BJ (cell line): ENCODE data around the gene LRRC2. TPM values are rescaled to one million over a fixed set of nuclear protein-coding genes. Genes with fewer than 3 reads are reported as not detected.
"Not testable (repeated sequence)": the region's sequence is repeated elsewhere in the genome, so short reads cannot be mapped to it uniquely, and the experiment has no call there.

Experiments used
- CTCF ChIA-PET: fragments of 350-600 bp; formaldehyde crosslinking; extraction: SDS; loops from one replicate; lab custom pipeline; 2021; ENCODE audit warnings: antibody characterized with exemption, inconsistent platforms; lab: Yijun Ruan, JAX
- POLR2A ChIA-PET: fragments of 300-600 bp; sonication (Branson Sonifier 250); formaldehyde crosslinking; extraction: SDS; loops from one replicate; lab custom pipeline; 2021; ENCODE audit warnings: antibody characterized with exemption; lab: Charles Lee
- DNase-seq: peaks from one replicate; pipeline ENCODE4 v3.0.0-alpha.2; 2011; ENCODE audit warnings: low read depth
- H3K27me3 ChIP-seq: 2 replicates; pipeline ENCODE4 v1.6.0; 2011; ENCODE audit warnings: low read length; ENCODE audit not compliant: control insufficient read depth, insufficient read depth
- H3K36me3 ChIP-seq: 2 replicates; pipeline ENCODE4 v1.5.1; 2011; ENCODE audit warnings: low read length; ENCODE audit not compliant: control insufficient read depth, insufficient read depth
- H3K4me3 ChIP-seq: 2 replicates; pipeline ENCODE4 v1.5.1; 2011; ENCODE audit warnings: low read depth, mild to moderate bottlenecking, control low read depth, low read length
- polyA plus RNA-seq: library from polyadenylated mRNA; depleted of rRNA; stranded (reverse); fragments of >200 nt; gene quantifications from 2 replicates; pipeline ENCODE4 v1.2.3, GENCODE V29; 2011
- TF ChIP-seq, protein P1 (sequence below): IDR thresholded peaks from 2 replicates; pipeline ENCODE4 v1.5.1; 2011; ENCODE audit warnings: low read depth, mild to moderate bottlenecking, control low read depth, inconsistent platforms, low read length, moderate library complexity; ENCODE audit not compliant: insufficient read depth

The LRRC2 gene
- polyA plus RNA-seq, 1 experiment, result 0.55 TPM

DNA sequence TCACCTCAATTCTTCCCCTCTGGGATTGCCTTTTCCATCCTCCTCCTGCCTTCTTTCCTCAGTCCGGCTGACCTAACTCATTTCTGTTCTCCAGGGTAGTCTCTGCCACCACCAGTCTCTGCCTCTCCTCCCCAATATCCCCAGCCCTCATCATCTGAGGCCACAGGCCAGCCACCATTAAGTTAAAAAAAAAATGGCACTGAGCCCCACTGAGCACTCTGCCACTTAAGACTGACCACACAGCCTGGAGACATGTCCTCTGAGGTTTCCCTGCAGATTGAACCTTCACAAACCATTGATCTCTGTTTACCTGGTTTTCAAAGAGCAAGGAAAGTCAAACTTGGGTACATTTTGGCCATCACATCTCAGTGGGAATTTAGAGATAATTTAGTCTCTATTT, 13.6 kb downstream of the LRRC2 start:
- Histone ChIP-seq H3K4me3 (no peak overlapping the region), H3K36me3 (no peaks in the 10 kb centered on the region), H3K27me3 (no peaks in the 10 kb centered on the region)
- TF ChIP-seq, protein P1, sequence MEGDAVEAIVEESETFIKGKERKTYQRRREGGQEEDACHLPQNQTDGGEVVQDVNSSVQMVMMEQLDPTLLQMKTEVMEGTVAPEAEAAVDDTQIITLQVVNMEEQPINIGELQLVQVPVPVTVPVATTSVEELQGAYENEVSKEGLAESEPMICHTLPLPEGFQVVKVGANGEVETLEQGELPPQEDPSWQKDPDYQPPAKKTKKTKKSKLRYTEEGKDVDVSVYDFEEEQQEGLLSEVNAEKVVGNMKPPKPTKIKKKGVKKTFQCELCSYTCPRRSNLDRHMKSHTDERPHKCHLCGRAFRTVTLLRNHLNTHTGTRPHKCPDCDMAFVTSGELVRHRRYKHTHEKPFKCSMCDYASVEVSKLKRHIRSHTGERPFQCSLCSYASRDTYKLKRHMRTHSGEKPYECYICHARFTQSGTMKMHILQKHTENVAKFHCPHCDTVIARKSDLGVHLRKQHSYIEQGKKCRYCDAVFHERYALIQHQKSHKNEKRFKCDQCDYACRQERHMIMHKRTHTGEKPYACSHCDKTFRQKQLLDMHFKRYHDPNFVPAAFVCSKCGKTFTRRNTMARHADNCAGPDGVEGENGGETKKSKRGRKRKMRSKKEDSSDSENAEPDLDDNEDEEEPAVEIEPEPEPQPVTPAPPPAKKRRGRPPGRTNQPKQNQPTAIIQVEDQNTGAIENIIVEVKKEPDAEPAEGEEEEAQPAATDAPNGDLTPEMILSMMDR, result no peak
- POLR2A ChIA-PET, result no interaction called here
- DNase-seq, result no peak
- CTCF ChIA-PET, result interaction anchor here (1.6 kb wide), 1 partner anchor 63 kb away, joined by 11 read pairs; no protein-coding TSS in a partner anchor

DNA sequence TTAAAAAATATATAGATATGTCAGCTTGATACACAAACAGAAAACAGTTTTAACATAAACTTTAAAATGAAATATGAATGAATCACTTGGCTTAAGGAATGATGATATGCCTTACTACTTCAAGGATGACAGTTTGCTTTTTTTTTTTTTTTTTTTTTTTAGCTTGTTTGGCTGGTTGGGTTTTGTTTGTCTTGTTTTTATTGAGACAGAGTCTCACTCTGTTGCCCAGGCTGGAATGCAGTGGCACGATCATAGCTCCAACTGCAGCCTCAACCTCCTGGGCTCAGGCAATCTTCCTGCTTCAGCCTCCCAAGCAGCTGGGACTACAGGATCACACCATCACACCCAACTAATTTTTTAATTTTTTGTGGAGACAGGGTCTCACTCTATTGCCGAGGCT, 14.5 kb downstream of the LRRC2 start:
- no peak for DNase-seq
- no peak overlapping the region for H3K4me3 ChIP-seq
- TF ChIP-seq, protein P1, result no peak
- POLR2A ChIA-PET, result no interaction called here
- H3K27me3 ChIP-seq, result no peaks in the 10 kb centered on the region
- CTCF ChIA-PET, result interaction anchor here (1.1 kb wide), 2 partner anchors 12 to 19 kb away, joined by 3 to 7 read pairs; no protein-coding TSS in a partner anchor
- no peaks in the 10 kb centered on the region for H3K36me3 ChIP-seq

DNA sequence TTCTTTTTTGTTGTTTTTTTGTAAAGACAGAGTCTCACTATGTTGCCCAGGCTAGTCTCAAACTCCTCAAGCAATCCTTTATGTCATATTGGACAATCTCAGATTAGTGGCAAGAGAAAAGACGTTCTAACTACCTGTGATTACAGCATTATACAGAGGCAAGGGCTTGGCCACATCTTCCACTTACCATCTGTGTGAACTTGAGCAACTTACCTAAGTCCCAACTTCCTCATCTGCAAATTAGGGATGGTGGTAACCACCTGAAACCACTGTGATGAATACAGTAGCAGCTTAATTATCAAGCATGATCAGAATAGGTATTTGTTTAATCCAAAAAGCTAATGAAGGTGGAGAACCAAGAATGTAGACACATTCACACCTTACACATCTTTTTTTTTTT, 16.1 kb downstream of the LRRC2 start:
- TF ChIP-seq, protein P1, result no peak
- H3K36me3 ChIP-seq, result no peaks in the 10 kb centered on the region
- no peaks in the 10 kb centered on the region for H3K27me3 ChIP-seq
- ChIA-PET POLR2A (no interaction called here), CTCF (interaction anchor here (1.2 to 2.7 kb wide), 2 partner anchors 8 to 61 kb away, joined by 4 to 21 read pairs; no protein-coding TSS in a partner anchor)
- DNase-seq, result no peak
- H3K4me3 ChIP-seq, result no peak overlapping the region

DNA sequence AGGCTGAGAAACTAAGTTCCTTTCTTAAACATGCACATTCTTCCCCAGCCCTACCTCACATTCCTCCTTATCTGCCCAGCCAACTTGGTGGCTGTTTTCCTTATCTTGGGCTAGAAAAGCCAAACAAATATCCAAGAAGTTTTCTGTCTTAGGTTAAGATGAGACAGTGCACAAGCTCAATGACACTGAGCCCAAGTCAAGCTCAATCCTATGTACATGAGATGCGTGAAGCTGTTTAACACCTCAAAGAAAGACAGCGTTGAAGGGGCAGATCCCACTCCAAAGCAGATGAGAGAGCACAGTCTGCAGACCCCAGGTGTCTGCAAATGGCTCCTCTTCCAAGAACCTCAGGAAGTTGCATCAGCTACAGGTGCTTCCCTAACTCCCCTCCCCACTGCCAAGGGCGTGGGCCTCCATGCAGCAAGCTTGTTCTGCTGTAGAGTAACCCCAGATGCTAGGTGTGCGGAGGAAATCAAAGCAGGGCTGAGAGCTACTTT, 16.6 kb downstream of the LRRC2 start:
- Histone ChIP-seq H3K27me3 (no peaks in the 10 kb centered on the region), H3K36me3 (no peaks in the 10 kb centered on the region), H3K4me3 (no peak overlapping the region)
- TF ChIP-seq, protein P1, result no peak
- no peak for DNase-seq
- ChIA-PET POLR2A (no interaction called here), CTCF (interaction anchor here (0.8 to 2.7 kb wide), 3 partner anchors 9 to 61 kb away, joined by 3 to 21 read pairs (median 4); no protein-coding TSS in a partner anchor)

DNA sequence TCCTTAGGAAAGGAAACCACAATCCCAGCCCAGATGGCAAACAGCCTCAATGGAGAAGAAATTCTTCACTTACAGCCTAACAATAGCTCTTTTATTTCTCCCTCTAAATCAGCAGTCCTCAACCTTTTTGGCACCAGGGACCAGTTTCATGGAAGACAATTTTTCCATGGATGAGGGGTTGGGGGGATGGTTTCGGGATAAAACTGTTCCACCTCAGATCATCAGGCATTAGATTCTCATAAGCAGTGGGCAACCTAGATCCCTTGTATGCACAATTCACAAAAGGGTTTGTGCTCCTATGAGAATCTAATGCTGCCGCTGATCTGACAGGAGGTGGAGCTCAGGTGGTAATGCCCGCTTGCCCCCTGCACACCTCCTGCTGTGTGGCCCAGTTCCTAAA, 17.5 kb downstream of the LRRC2 start:
- CTCF ChIA-PET, result interaction anchor here (0.7 to 2.7 kb wide), 4 partner anchors 9 to 360 kb away, joined by 3 to 21 read pairs (median 4); no protein-coding TSS in a partner anchor
- H3K4me3 ChIP-seq, H3K27me3 ChIP-seq, DNase-seq, H3K36me3 ChIP-seq: not testable (repeated sequence)
- POLR2A ChIA-PET, result interaction anchor here (0.7 kb wide), 1 partner anchor 10 kb away, joined by 3 read pairs; no protein-coding TSS in a partner anchor
